NOMO-1 treated with dmso at 0.1 percent for 144 hours (cell line): Measurements from ENCODE around the gene FAM89B.
"Not testable (repeated sequence)": the region's sequence is repeated elsewhere in the genome, so short reads cannot be mapped to it uniquely, and the experiment has no call there.

ENCODE experiments used
- DNase-seq: peaks from one replicate; lab custom pipeline; 2025; ENCODE audit not compliant: unreplicated experiment; lab: John Stamatoyannopoulos, UW

Gene FAM89B

GRCh38 chr11:65572356-65573051 lies at the start of gene FAM89B:
Gene FAM89B (plus strand): TSS chr11:65572538. CDS start chr11:65572670, 132 bp downstream.
- DNase-seq = peak; percentile 81

- DNase-seq = not testable (repeated sequence)
Observed at GRCh38 chr11:65522718-65523630, 49.4 kb upstream of the FAM89B start.

- not testable (repeated sequence) for DNase-seq
Observed at GRCh38 chr11:65523631-65523968, 48.7 kb upstream of the FAM89B start.

GRCh38 chr11:65524014-65524740 lies 48.2 kb upstream of the FAM89B start:
- no peak for DNase-seq

GRCh38 chr11:65524741-65525545 lies 47.4 kb upstream of the FAM89B start, which contains the start of gene SCYL1:
Gene SCYL1 (plus strand): TSS chr11:65525083. CDS start chr11:65525154, 71 bp downstream.
- DNase-seq = no peak

GRCh38 chr11:65525546-65526480 lies 46.5 kb upstream of the FAM89B start:
- no peak for DNase-seq

GRCh38 chr11:65526744-65527143 lies 45.6 kb upstream of the FAM89B start:
- no peak for DNase-seq

- no peak for DNase-seq
Observed at GRCh38 chr11:65528819-65529350, 43.5 kb upstream of the FAM89B start.

GRCh38 chr11:65529475-65530156 lies 42.7 kb upstream of the FAM89B start:
- no peak for DNase-seq

- no peak for DNase-seq
Observed at GRCh38 chr11:65530157-65530496, 42.2 kb upstream of the FAM89B start.

- no peak for DNase-seq
Observed at GRCh38 chr11:65532388-65533064, 39.8 kb upstream of the FAM89B start.

- no peak for DNase-seq
Observed at GRCh38 chr11:65535102-65535501, 37.2 kb upstream of the FAM89B start.

GRCh38 chr11:65536412-65537295 lies 35.7 kb upstream of the FAM89B start:
- DNase-seq = no peak

GRCh38 chr11:65537296-65537597 lies 35.1 kb upstream of the FAM89B start:
- no peak for DNase-seq

GRCh38 chr11:65537620-65538231 lies 34.6 kb upstream of the FAM89B start:
- DNase-seq = no peak

GRCh38 chr11:65538232-65538914 lies 34.0 kb upstream of the FAM89B start:
- DNase-seq = no peak
